ENCODE results near the gene NFE2L3. TPM values are rescaled to one million over a fixed set of nuclear protein-coding genes. Genes with fewer than 3 reads are reported as not detected.
A peak's percentile ranks its signal among the peaks of the same experiment; 100 is the strongest.

NFE2L3 gene
- total and polyA plus RNA-seq, 9 of the 15 experiments (the other 6 are each of a cell fraction or from before 2014, with no cell fraction given), result 2.9 to 16.9 (median 12.4) TPM

GRCh38 chr7:26233902-26234511 lies 82.0 kb downstream of the NFE2L3 start (continued):
- TF ChIP-seq TEAD4 (IDR thresholded peaks at IDR 0.05; ENCODE audit: low read length) (peak; percentile 73), TEAD4 (CRISPR knock-in tag; IDR thresholded peaks at IDR 0.05; ENCODE audit: borderline replicate concordance) (no peak), POLR2H (tag; IDR thresholded peaks at IDR 0.05; ENCODE audit: low read depth) (no peak), ZSCAN29 (IDR thresholded peaks at IDR 0.05) (no peak), DPF2 (IDR thresholded peaks at IDR 0.05) (peak; percentile 95), FOXO4 (CRISPR knock-in tag; IDR thresholded peaks at IDR 0.05) (peak; percentile 67; the same call in 1 of the 2 replicates), TCF3 (CRISPR knock-in tag; IDR thresholded peaks at IDR 0.05) (peak; percentile 71), JUNB (CRISPR knock-in tag; conservative IDR thresholded peaks at IDR 0.05) (0 out of 2 replicates have a peak, but pooled peaks have one; percentile 13), TAL1 (IDR thresholded peaks at IDR 0.05) (peak; percentile 51), ZNF79 (CRISPR knock-in tag; IDR thresholded peaks at IDR 0.05; ENCODE audit: low read depth) (0 out of 2 replicates have a peak, but pooled peaks have one; percentile 15), CEBPG (CRISPR knock-in tag; IDR thresholded peaks at IDR 0.05) (no peak), CEBPG (tag; conservative IDR thresholded peaks at IDR 0.05 in 1 of 2, IDR thresholded peaks at IDR 0.05 in 1 of 2) (peak in 1 of 2 experiments; percentile 38; a peak in 1 of 4 replicates), ELF2 (CRISPR knock-in tag; IDR thresholded peaks at IDR 0.05) (no peak), TAF1 (IDR thresholded peaks at IDR 0.05; ENCODE audit: control insufficient read depth, extremely low read depth, insufficient read depth, low read length, severe bottlenecking) (peak; percentile 45), PTRF (tag; IDR thresholded peaks at IDR 0.05) (peak; percentile 66), PTBP1 (IDR thresholded peaks at IDR 0.05; ENCODE audit: low read depth, low read length) (no peak), PCBP1 (IDR thresholded peaks at IDR 0.05; ENCODE audit: low read depth, low read length, poor library complexity, severe bottlenecking) (no peak), KDM5B (IDR thresholded peaks at IDR 0.05; ENCODE audit: insufficient replicate concordance, low read depth, low read length) (peak; percentile 52), ZNF197 (CRISPR knock-in tag; IDR thresholded peaks at IDR 0.05; ENCODE audit: low read depth) (peak; percentile 88; the same call in 1 of the 2 replicates), MECOM (CRISPR knock-in tag; IDR thresholded peaks at IDR 0.05) (peak; percentile 48; the same call in 1 of the 2 replicates), CTBP1 (IDR thresholded peaks at IDR 0.05; ENCODE audit: borderline replicate concordance) (peak; percentile 69; the same call in 1 of the 2 replicates), HES1 (IDR thresholded peaks at IDR 0.05; ENCODE audit: low read depth) (no peak), DMBX1 (CRISPR knock-in tag; IDR thresholded peaks at IDR 0.05; ENCODE audit: borderline replicate concordance) (peak; percentile 85), ZNF124 (CRISPR knock-in tag; IDR thresholded peaks at IDR 0.05) (no peak), RCOR1 (IDR thresholded peaks at IDR 0.05; ENCODE audit: borderline replicate concordance in 1 of 2, low read depth in 2 of 2, low read length in 2 of 2) (peak in 1 of 2 experiments; percentile 72; a peak in 1 of 4 replicates), GMEB1 (CRISPR knock-in tag; IDR thresholded peaks at IDR 0.05) (0 out of 2 replicates have a peak, but pooled peaks have one; percentile 37)
